HG03039 (cell line): ENCODE results near the gene MOB3B.
"Not testable (repeated sequence)": the region's sequence is repeated elsewhere in the genome, so short reads cannot be mapped to it uniquely, and the experiment has no call there.

Experiments
- ATAC-seq: cut with Tn5 transposase; IDR thresholded peaks from one replicate; pipeline ENCODE4 v1.9.1; 2021; ENCODE audit warnings: mild to moderate bottlenecking, moderate library complexity; ENCODE audit not compliant: unreplicated experiment

MOB3B gene

GRCh38 chr9:27519466-27520465 lies 9.8 kb downstream of the MOB3B start:
- ATAC-seq = no peak

DNA sequence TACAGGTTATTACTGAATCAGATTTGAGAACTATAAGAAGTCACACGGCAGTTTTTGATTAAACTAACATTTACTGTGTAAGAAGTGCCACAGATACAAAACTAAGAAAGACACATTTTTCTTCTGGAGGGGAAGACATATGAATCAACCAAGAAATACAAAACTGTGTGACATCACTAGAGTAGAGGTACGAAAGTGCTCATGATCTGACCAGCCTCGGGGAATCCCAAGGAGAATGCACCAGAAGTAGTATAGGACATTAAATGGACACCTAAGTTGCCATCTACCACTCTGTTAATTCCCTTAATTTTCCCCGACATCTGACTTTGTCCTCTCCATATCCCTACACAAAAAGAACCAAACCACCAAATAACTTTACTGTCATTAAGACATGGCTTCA lies 10.8 kb downstream of the MOB3B start:
- no peak for ATAC-seq

DNA sequence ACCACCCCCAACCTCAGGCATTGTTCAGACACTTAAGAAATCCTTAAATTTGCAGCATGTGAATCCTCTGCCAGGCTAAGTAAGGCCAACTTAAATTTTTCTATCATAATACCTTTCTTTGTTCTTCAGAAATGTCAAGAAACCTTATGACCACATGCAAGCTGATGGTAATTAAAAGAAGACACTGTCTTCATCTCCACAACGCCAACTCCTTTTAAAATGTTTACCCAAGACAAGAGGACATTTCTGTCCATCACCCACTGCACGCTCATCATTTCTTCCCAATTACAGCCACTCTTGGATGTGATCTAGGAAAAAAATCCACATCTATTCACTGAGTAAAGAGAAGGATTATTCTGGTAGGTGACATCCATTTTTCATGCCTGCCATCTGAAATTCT lies 11.6 kb downstream of the MOB3B start:
- no peak for ATAC-seq

- ATAC-seq = no peak
Measured at GRCh38 chr9:27514551-27514950, 15.1 kb downstream of the MOB3B start.

DNA sequence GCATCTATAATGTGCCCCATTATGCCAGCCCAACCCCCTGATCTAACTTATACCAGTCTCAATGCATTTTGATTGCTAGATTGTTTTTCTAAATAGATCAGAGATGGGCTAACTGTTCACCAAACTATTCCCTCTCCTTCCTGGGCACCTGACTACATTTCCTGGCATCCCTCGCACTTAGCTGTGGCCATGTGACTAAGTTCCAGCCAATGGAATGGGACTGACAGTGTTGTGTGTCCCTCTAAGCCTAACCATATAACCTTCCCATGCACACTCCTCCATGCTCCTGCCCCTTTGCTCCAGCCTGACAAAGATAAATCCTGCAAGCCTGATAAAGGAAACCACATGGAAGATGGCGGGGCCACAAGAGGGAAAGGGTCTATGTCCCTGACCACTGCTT lies 17.8 kb downstream of the MOB3B start:
- ATAC-seq = no peak

GRCh38 chr9:27510780-27511179 lies 18.8 kb downstream of the MOB3B start:
- ATAC-seq = no peak

- no peak for ATAC-seq
Measured at GRCh38 chr9:27506981-27507380, 22.6 kb downstream of the MOB3B start.

DNA sequence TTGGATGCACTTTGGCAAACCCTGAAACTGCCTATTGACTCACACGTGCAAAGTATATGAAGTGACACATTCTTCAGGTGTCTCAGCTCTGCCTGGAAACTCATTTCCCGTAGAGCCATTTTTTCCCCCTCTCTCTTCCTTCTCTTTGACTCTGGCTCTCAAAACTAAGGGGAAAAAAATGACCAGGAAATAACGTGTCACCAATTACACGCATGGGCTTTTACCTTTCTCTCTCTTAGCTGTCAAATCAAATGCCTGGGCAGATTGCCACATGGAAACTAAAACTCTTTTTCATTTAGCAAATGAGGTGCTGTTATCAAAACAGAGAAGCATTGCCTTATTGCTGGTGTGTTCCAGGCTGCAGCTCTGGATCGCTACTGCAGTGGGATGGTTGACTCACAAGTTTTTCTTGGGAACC lies 23.9 kb downstream of the MOB3B start:
- ATAC-seq = no peak

DNA sequence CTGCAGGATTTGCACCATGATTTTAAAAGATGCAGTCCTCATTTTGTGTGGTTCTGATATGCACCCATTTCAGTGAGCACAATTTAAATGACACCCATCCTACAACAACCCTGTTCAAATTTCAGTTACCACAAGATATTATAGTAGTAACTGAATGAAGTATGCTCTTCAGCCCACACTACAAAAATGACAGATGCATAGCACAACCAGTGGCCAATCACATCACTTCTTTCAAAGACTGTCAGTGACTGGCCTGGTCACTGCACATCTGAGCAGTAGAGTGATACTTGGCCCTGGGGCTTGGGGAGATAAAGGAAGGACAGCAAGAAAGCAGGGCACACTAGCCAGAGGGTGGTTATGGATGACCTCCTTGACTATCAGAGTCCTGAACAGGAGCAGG lies 25.4 kb downstream of the MOB3B start:
- no peak for ATAC-seq

- no peak for ATAC-seq
Measured at GRCh38 chr9:27503623-27504022, 26.0 kb downstream of the MOB3B start.

- not testable (repeated sequence) for ATAC-seq
Measured at GRCh38 chr9:27500902-27501301, 28.7 kb downstream of the MOB3B start.

GRCh38 chr9:27499451-27499850 lies 30.2 kb downstream of the MOB3B start:
- no peak for ATAC-seq

DNA sequence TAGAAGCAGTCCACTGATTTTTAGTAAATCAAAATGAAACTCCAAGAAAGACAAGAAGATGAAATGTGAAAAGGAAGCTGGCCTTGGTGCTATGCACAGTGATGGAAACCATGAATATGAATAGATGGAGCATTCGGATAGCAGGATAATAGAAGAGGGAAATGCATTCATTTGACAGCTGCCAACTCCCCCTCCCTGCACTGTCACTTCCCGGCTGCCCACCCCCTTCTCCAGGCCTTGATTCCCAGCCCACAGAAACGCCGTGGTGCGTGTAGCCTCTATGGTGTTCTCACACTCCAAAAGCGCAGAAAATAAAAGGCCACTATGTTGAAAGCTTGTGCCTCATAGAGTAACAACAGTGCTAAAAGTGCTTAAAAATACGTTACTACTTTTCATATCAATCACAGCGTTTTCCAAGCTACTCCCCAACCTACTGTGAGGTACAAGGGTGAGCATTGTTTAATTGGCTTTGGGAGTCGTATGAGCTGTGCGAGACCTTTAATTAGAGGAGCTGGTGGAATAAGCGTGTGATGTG lies 31.7 kb downstream of the MOB3B start:
- no peak for ATAC-seq

GRCh38 chr9:27496135-27496504 lies 33.5 kb downstream of the MOB3B start:
- no peak for ATAC-seq

- ATAC-seq = no peak
Measured at GRCh38 chr9:27495480-27496134, 34.0 kb downstream of the MOB3B start.

DNA sequence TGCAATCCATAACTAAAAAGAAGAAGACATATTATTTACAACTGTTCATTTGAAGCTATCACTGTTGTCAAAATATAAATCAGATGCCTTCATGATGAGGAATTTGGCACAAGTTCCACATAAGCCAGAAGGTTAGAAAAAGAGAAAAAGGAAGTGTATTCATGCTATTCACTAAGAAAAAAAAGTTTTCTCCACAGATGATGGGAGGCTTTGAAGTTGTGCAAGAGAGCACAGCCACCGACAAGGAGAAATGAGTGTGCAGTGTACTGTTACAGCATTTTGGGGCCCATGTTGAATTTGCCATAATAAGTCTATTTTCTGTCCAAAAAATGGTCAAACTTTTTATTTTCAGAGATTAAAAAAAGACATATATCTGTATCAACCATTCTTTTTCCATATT lies 38.5 kb downstream of the MOB3B start:
- no peak for ATAC-seq

DNA sequence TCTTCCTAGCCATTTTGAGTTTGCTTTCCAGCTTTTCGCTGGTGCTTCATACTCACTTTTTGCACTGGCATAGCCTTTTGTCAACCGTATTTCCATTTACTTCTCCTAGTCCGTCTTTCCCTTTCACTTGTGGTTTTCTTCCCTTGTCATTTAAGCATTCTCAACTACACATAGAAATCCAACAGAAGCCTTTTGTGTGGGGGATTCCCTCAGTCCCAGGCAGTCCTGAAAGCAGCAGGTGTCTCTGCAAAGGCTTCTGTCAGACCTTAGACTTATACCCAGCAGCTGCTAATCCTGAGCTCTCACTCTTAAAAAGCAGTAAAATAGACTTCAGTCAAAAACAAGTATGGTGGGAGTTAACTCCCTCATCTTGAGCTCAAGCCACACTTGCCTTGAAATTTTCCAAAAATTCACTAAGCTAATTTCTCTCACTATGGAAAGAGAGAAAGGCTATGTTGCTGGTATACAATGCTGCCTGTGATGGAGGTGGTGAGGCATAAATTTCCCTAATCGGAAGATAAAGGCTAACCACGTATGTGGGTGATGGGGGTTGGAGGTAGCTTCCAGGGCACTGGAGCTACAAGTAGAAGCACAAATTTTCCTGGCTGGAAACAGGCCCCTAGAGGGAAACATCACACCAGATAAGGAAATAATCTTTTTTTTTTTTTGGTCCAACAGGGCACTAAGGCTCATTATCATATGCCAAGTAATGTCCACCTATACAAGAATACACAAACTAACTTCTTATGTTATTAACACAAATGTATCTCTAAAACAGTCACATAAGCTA lies 40.3 kb downstream of the MOB3B start:
- peak; percentile 75 for ATAC-seq

DNA sequence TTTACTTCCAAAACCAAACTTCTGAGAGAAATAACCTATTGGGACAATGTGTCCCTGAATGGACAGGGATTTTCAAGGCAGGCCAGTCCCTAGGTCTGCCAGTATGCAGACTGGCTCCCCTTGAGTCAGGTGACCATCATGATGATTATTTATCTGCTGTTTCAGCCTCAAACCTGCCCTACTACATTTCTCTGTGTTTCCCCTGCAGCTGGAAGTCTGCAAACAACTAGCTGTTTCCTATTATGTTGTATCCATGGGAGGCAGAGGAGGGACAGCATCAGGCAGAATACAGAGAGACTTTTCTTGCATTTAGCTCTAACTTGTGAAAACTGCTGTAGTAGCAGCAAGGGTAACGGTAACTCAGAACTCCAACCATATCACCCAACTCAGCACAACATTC lies 41.7 kb downstream of the MOB3B start:
- no peak for ATAC-seq

GRCh38 chr9:27487128-27487640 lies 42.4 kb downstream of the MOB3B start:
- no peak for ATAC-seq

GRCh38 chr9:27485158-27485557 lies 44.5 kb downstream of the MOB3B start:
- peak; percentile 62 for ATAC-seq

- ATAC-seq = no peak
Measured at GRCh38 chr9:27483576-27483975, 46.0 kb downstream of the MOB3B start.
